GM21528 (cell line): ENCODE results near the gene SUV39H1.
A peak's percentile ranks its signal among the peaks of the same experiment; 100 is the strongest.
"Not testable (repeated sequence)": the region's sequence is repeated elsewhere in the genome, so short reads cannot be mapped to it uniquely, and the experiment has no call there.

ENCODE experiments used
- ATAC-seq: cut with Tn5 transposase; IDR thresholded peaks from one replicate; pipeline ENCODE4 v1.9.1; 2021; ENCODE audit warnings: mild to moderate bottlenecking, moderate library complexity; ENCODE audit not compliant: unreplicated experiment, low FRiP score

SUV39H1 gene, protein sequence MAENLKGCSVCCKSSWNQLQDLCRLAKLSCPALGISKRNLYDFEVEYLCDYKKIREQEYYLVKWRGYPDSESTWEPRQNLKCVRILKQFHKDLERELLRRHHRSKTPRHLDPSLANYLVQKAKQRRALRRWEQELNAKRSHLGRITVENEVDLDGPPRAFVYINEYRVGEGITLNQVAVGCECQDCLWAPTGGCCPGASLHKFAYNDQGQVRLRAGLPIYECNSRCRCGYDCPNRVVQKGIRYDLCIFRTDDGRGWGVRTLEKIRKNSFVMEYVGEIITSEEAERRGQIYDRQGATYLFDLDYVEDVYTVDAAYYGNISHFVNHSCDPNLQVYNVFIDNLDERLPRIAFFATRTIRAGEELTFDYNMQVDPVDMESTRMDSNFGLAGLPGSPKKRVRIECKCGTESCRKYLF

GRCh38 chrX:48696301-48696908 is at the start of gene SUV39H1:
Gene SUV39H1 (plus strand): TSS chrX:48696734. CDS start chrX:48696785, 51 bp downstream.
- ATAC-seq, result peak; percentile 95

GRCh38 chrX:48648336-48648751 is 48.2 kb upstream of the SUV39H1 start:
- ATAC-seq, result no peak

DNA sequence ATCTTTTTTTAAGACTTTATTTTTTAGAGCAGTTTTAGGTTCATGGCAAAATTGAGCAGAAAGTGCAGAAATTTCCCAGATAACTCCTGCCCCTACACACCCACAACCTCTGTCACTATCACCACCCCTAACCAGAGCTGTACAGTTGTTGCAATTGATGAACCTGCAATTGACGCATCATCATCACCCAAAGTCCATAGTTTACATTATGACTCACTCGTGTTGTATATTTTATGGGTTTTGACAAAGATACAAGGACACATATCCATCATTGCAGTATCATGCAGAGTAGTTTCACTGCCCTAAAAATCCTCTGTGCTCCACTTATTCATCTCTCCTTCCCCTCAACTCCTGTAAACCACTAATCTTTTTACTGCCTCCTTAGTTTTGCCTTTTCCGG is 47.4 kb upstream of the SUV39H1 start:
- no peak for ATAC-seq

GRCh38 chrX:48652055-48652579 is 44.4 kb upstream of the SUV39H1 start:
- ATAC-seq, result not testable (repeated sequence)

GRCh38 chrX:48654746-48655145 is 41.8 kb upstream of the SUV39H1 start:
- ATAC-seq, result not testable (repeated sequence)

- ATAC-seq, result not testable (repeated sequence)
Observed at GRCh38 chrX:48659686-48660085, 36.8 kb upstream of the SUV39H1 start.

- ATAC-seq, result no peak
Observed at GRCh38 chrX:48663241-48663640, 33.3 kb upstream of the SUV39H1 start.

DNA sequence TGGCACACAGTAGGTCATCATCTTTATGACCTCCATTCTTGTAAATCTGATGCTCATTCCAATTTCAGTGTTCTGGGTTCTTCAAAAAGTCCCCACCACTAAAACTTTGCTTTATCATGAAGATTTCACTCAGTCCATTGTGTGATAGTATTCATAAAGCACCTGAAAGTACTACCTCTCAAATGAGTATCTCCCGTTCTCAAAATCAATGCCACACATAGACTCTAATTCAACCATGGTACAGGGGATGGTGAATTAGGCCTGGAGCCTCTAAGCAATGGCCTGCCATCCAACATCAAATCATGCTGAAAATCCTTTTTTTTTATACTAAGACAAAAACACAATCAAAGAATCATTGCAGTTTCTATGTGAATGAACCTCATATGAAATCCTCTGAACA is 32.4 kb upstream of the SUV39H1 start:
- ATAC-seq, result no peak

DNA sequence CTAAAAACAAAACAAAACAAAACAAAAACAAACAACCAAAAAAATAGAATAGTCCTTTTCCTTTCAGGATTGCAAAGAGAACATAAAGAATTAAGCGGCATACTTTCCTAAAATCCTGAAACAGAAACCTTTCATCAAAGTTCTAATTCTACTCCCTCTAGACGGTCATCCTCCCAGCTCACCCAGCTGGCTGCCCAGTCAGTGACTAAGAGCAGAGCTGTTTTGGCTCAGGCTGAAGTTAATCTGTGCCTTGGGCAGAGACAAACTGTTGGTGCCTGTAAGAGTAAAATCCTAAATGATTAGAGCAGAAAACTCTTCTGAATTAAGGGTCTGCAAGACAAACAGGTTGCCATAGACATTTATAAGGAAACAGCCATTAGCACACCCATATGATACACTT is 30.5 kb upstream of the SUV39H1 start:
- ATAC-seq, result no peak

DNA sequence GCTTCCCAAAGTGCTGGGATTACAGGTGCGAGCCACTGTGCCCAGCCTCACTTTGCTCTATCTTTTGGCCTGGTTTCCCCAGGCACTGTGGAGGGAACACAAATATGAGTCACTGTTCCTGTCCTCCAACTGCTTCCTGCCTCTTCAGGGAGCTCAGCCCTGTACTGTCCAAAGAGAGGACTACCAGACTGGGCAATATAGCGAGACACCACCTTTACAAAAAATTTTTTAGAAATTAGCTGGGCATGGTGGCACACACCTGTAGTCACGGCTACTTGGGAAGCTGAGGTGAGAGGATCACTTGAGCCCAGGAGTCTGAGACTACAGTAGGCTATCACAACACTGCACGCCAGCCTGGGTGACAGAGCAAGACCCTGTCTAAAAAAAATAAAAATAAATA is 29.9 kb upstream of the SUV39H1 start:
- ATAC-seq, result no peak

GRCh38 chrX:48667509-48667908 is 29.0 kb upstream of the SUV39H1 start:
- ATAC-seq, result no peak

DNA sequence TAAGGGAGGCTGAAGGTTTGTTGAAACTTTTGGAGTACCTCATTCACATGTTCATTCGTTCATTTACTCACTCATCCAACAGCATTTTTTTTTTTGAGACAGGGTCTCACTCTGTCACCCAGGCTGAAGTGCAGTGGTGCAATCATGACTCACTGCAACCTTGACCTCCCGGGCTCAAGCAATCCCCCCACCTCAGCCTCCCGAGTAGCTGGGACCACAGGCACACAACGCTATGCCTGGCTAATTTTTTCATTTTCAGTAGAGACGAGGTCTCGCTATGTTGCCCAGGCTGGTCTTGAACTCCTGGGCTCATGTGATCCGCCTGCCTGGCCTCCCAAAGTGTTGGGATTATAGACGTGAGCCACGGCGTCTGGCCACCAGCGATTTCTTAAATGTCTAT is 28.3 kb upstream of the SUV39H1 start:
- not testable (repeated sequence) for ATAC-seq

- peak; percentile 90 for ATAC-seq
Observed at GRCh38 chrX:48676106-48676892, 20.2 kb upstream of the SUV39H1 start.

DNA sequence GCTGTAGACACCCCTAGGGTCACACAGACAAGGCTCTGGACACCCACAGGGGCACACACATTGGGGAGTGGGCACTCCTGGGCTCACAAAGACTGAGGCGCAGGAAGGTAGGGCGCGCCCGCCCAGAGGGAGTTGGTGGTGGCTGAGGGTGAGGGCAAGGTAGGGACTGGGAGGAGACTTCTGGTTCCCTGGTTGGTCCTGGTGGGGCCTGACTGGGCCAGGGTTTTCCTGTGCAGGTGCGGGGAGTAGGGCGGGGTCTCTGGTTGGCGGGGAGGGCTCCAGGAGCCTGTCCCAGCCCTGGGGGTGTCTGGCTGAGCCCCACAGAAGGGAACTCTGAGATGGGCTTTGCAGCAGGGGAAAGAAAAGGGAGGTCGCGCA is 19.7 kb upstream of the SUV39H1 start:
- peak; percentile 34 for ATAC-seq

DNA sequence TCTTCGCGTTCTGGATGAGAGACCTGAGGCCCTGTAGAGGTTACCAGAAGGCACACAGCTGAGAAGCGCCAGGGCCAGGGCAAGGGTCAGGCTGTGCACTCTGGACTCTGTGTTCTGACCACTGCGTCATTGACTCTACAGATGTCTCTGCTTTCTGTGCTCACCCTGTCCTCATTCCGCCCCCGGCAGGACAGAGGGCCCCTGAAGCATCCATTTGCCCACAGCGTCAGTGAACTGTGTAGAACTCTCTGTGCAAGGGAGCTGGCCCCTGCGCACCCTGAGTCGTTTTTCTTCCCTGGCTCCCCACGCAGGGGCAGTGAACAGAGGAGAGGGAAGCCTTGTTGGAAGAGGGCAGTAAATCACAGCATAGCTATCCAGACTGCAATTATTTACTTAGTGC is 19.0 kb upstream of the SUV39H1 start:
- no peak for ATAC-seq

GRCh38 chrX:48680467-48680866 is 16.1 kb upstream of the SUV39H1 start:
- ATAC-seq, result not testable (repeated sequence)

DNA sequence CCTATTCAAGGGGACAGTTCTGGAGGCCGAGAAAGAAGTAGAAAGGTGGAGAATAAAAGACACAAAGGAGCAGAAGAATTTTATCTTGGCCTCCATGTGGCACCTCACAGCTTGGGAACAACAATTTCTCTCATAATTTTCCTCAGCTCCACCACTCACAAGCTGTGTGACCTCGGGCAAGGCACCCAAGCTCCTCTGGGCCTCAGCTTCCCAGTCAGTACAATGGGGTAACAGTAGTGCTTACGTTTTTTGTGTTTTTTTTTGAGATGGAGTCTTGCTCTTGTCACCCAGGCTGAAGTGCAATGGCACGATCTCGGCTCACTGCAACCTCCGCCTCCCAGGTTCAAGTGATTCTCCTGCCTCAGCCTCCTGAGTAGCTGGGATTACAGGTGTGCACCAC is 15.6 kb upstream of the SUV39H1 start:
- ATAC-seq, result not testable (repeated sequence)

- no peak for ATAC-seq
Observed at GRCh38 chrX:48681539-48682183, 14.9 kb upstream of the SUV39H1 start.

DNA sequence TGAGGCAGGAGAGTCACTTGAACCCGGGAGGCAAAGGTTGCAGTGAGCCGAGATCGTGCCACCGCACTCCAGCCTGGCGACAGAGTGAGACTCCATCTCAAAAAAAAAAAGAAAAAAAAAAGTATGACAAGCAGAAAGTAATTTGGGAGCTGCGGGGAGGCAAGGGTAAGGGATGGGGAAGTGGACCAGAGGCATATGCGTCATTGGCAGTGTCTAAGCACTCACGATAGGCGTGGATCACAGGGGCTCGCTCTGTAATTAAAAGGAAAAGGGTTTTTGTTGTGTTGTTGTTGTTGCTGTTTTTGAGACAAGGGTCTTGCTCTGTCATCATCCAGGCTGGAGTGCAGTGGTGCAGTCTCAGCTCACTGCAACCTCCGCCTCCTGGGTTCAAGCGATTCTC is 13.7 kb upstream of the SUV39H1 start:
- not testable (repeated sequence) for ATAC-seq

GRCh38 chrX:48683411-48683982 is 13.0 kb upstream of the SUV39H1 start, which contains the start of gene WAS:
Gene WAS (plus strand): TSS chrX:48683799. CDS start chrX:48683854, 55 bp downstream.
- ATAC-seq, result peak; percentile 86
